Measurements from ENCODE around the gene INVS.

DNA sequence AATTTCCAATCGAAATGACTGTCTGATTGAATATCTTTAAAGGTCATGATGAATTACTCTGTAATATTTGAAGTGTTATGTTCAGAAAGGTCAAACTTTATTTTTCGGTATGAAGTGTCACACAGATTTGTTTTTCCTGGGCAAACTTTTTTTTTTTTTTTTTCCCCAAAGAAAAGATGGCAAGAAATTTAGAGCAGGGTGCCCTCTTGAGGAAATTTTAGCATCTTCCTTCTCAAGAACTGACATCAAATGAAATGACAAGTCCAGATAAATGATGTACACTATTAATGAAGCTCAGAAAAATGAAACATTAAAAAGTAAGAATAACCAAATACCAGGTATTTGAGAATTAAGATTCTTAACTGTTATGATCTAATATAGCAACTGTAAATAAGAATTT, 123.6 kb downstream of the INVS start:
- TF ChIP-seq, protein P1, sequence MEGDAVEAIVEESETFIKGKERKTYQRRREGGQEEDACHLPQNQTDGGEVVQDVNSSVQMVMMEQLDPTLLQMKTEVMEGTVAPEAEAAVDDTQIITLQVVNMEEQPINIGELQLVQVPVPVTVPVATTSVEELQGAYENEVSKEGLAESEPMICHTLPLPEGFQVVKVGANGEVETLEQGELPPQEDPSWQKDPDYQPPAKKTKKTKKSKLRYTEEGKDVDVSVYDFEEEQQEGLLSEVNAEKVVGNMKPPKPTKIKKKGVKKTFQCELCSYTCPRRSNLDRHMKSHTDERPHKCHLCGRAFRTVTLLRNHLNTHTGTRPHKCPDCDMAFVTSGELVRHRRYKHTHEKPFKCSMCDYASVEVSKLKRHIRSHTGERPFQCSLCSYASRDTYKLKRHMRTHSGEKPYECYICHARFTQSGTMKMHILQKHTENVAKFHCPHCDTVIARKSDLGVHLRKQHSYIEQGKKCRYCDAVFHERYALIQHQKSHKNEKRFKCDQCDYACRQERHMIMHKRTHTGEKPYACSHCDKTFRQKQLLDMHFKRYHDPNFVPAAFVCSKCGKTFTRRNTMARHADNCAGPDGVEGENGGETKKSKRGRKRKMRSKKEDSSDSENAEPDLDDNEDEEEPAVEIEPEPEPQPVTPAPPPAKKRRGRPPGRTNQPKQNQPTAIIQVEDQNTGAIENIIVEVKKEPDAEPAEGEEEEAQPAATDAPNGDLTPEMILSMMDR (IDR thresholded peaks at IDR 0.05) = no peak
- TF ChIP-seq POLR2A (IDR thresholded peaks at IDR 0.05) = no peak
